ENCODE data around the gene PXK.
"Not testable (repeated sequence)": the region's sequence is repeated elsewhere in the genome, so short reads cannot be mapped to it uniquely, and the experiment has no call there.

The PXK gene

DNA sequence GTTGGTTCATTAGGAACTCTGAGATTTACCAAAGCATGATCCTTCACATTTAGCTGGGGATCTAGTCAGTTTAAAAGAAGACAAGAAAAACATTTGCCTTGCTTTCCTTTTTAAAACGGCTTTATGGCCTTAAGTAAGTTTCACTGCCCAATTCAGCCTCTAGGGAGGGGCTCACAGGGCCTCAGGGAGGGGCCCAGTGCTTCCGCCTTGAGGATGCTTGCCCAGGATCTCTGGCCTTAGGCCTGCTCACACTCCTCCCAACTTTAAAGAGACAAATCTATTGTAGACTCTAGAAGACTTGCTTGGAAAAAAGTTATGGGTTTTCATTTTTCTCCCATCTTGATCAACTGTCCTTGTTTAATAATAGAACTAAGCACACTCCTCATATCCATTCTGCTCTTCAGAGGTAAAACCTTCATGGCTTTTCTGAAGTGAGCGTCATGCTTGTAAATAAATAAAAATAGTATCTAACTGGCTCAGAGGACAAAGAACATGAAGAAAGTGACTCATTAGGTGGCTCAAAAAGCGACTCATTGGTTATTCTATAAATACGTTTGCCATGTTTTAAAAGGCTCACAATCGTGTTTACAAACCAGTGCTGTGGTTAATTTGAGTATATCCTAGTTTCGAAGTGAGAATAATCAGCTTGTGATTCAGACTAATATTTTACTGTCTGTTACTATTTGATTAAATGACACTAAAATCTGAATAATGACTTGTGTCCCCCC lies 87.3 kb downstream of the PXK start:
- no peak for DNase-seq (ENCODE audit: low spot score)

DNA sequence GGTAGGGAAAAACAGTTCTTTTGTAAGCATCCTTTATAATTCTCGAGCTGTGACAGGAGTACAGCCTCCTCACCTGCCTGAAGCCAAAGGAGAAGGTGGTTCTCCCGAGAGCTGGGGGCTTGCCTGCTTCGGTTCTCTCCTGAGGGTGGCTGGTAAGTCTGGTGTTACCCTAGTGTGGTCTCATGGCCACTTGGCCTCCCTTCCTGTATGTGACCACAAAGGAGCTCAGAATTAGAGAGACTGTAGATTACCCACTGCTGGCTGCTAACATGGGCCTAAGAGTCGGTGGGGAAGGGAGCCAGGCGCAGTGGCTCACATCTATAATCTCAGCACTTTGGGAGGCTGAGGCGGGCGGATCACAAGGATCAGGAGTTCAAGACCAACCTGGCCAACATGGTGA lies 88.3 kb downstream of the PXK start:
- DNase-seq (ENCODE audit: low spot score) = no peak

DNA sequence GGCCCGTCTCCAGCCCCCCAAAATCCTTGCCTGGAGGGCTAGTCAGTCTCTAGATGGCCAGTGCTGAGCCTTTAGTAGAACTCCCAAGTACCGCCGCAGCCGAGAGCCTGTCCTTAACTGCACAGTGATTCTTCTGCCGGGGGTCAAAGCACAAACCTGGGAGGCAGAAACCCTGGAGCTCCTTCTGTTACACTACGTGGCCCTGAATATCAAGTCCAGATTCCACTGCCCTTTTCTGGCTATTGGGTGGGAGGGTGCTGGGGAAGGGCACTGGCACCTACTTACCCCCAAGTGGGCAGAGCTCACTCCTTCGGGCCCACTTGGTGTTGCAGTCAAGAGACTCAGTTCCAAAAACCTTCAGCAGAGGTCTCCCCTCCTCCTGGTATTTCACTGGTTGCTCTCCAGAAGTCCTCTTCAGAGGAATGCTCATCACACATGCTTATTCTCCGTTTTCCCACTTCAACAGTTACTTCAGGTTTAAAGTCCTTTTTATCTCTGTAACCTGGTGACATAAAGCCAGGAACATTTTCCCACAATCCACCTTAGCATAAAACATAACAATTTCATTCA lies 90.1 kb downstream of the PXK start:
- no peak for DNase-seq (ENCODE audit: low spot score)

DNA sequence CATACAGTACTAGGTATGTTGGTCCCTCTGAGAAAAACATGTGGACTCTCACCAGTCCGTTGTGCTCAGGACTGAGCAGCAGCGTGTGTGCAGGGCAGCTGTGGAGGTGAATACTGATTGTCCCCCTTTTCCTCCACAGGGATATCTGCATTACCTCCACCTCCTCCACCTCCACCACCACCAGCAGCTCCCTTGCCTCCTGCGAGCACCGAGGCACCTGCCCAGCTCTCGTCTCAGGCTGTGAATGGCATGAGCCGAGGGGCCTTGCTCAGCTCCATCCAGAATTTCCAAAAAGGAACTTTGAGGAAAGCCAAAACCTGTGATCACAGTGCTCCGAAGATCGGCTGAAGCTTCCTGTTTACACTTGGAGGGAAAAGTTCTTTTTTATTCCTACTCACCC lies 91.9 kb downstream of the PXK start:
- DNase-seq (ENCODE audit: low spot score) = no peak

DNA sequence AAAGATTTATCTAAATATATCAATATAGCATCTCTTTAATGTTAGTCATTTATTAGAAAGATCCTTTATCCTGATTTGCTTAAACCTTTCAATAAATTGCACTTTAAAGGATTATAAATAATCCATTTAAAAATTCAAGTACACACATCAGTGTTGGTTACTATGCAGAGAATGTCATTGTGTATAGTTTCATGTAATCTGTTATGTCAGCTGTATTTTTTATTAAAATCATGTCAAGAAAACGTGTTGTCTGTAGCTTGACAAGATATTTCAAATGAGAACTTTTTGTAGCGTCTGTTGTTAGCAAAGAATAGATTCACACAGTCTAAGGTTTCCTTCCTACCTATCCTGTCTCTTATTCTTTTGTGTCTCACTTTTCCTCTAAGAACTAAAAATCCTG lies 93.1 kb downstream of the PXK start:
- no peak for DNase-seq (ENCODE audit: low spot score)

DNA sequence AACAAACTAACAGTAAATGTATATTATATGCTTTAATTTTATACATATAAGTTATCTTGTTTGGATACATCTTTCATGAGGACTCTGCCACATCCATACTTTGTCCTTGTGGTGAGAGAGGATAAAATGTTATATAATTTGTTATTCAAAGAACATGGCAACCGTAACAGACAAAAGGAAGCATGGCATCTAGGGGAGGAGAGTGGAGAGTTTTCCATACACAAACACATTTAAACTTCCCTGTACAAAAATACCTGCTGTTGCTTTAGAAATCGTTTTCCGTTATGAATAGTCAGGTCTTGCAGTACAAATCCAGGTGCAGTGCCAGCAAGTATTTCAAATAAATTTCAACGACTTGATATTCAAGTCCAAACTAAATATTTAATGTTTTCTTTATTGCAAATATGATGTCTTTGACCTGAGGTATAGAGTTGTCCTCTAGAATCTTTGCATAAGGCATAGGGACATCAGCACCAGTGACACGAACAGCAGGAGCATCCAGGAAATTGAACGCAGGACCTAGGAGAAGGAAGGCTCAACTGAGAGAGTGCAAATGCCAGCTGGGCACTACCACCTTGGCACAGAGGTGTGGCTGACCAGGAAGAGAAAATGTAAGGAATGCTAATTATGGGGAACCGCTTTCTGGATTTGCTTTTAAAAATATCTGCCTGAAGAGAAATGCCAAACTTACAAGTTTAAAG lies 95.1 kb downstream of the PXK start:
- no peak for DNase-seq (ENCODE audit: low spot score)

DNA sequence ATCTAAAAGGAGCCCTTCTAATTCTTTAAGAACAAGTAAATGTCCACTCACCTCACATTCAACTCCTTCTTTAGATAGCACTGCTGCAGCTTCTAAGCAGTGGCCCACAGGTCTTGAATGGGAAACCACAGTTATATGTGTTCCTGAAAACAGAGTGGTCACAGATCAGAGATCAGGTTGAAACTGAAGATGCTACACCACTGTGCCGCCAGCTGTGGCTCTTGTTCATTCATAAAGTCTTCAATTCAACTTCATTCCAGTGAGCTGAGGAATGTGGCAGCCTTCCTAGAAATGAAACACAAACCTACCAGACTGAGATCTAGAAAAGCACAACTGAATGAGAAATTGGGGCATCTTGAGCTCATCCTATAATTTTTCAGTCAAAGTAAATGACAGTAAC lies 97.0 kb downstream of the PXK start:
- DNase-seq (ENCODE audit: low spot score) = no peak

DNA sequence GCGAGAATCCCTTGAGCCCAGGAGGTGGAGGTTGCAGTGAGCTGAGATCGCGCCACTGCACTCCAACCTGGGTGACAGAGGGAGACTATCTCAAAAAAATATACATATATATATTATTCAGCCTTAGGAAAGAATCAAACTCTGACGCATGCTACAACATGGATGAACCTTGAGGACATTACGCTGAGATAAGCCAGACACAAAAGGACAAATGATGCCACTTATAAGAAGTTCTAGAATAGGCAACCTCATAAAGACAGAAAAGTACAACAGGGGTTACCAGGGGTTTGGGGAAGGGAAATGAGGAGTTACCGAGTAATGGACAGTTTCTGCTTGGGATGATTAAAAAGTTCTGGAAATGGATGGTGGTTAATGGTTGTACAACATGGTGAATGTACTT lies 100.2 kb downstream of the PXK start:
- DNase-seq (ENCODE audit: low spot score) = no peak

DNA sequence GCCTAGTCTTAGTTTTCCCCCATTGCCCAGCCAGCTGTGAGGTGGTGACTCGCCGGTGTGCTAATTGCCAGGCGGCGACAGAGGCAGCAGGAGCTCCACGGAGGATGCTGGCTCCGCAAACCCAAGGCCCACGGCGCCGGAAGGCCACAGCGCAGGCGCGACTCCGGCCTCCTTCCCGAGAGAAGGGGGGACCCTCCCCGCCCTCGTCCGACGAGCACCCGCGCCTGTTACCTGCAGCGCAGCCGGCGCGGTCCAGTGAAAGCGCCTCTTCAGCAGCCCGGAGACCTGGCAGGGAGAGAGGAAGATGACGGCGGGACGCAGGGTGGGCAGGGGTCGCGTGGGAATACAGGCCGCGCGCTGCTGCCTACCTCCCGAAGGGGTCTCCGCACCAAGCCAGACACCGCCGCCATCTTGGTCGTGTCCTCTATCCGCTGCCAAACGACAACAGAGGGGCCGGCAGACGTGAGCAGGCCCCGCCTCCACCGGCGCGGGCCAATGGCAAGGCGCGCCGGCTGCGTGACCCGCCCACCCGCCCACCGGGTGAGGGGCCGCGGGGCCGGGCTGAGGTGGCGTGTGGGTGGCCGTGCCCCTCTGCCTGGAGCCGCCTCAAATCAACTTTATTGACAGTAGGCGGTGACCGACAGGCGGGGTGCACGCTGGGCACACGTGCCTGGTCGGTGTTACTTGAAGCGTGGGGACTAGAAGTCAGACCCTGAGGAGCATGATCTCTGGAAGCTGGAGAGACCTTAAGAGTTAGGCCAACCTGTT lies 100.9 kb downstream of the PXK start, which contains the start of gene PDHB:
TSS of gene PDHB (minus strand) at position 433 of the 768 bp plus-strand sequence. CDS start at position 410, 23 bp downstream.
- DNase-seq (ENCODE audit: low spot score) = peak; percentile 91

DNA sequence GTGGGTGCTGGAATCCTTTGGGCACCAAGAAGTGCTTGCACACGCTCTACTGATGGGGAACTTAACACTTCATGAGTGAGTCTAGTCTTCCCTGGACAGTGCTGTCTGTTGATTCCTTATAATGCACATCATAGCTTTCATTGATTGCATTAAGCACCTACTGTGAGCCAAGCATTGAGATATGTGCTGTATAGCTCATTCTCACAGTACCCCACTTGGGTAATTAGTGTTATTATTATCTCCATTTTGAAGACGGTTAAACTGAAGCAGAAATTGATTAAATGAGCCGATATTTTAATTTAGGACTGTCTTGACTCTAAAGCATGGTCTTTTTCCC lies 101.4 kb downstream of the PXK start:
- DNase-seq (ENCODE audit: low spot score) = no peak

DNA sequence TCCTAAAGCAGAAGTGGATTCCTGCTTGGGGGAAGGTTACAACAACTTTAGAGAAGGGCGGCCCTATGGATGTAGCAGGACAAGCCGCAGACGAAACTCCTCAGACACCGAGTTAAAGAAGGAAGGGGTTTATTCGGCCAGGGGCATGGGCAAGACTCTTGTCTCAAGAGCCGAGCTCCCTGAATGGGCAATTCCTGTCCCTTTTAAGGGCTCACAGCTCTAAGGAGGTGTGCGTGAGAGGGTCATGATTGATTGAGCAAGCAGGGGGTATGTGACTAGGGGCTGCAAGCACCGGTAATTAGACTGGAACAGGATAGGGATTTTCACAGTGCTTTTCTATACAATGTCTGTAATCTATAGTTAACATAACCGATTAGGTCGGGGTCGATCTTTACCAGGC lies 101.8 kb downstream of the PXK start:
- DNase-seq (ENCODE audit: low spot score) = no peak

DNA sequence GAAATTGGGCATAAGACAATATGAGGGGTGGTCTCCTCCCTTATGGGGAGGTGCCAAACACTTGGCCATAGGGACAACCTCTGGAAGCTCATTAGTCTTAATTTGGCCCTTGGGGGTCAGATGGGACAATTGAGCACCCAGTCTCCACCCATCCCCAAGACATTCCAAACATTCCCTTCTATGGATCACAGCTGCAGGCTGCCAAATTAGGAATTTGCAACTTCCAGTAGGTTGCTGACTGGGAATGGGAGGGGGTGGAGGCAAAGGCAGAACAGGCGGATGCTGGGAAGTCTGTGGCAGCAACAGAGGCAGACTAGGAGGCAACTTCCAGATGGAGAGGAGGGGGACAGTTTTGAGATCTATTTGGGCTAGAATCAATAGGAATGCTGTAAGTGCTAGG lies 102.3 kb downstream of the PXK start:
- no peak for DNase-seq (ENCODE audit: low spot score)

DNA sequence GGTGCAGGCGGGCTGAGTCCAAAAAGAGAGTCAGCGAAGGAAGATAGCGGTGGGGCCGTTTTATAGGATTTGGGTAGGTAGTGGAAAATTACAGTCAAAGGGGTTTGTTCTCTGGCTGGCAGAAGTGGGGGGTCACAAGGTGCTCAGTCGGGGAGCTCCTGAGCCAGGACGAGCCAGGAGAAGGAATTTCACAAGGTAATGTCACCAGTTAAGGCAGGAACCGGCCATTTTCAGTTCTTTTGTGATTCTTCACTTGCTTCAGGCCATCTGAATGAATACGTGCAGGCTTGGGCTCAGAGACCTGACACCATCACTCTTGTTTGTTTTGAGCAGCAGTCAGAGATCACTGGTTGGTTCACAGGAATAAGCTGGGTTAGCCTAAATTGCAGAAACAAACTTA lies 104.6 kb downstream of the PXK start:
- not testable (repeated sequence) for DNase-seq (ENCODE audit: low spot score)

DNA sequence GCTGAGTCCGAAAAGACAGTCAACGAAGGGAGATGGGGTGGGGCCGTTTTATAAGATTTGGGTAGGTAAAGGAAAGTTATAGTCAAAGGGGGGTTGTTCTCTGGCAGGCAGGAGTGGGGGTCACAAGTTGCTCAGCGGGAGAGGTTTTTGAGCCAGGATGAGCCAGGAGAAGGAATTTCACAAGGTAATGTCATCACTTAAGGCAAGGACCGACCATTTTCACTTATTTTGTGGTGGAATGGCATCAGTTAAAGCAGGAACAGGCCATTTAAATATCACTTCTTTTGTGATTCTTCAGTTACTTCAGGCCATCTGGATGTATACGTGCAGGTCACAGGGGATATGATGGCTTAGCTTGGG lies 108.3 kb downstream of the PXK start:
- DNase-seq (ENCODE audit: low spot score) = not testable (repeated sequence)

DNA sequence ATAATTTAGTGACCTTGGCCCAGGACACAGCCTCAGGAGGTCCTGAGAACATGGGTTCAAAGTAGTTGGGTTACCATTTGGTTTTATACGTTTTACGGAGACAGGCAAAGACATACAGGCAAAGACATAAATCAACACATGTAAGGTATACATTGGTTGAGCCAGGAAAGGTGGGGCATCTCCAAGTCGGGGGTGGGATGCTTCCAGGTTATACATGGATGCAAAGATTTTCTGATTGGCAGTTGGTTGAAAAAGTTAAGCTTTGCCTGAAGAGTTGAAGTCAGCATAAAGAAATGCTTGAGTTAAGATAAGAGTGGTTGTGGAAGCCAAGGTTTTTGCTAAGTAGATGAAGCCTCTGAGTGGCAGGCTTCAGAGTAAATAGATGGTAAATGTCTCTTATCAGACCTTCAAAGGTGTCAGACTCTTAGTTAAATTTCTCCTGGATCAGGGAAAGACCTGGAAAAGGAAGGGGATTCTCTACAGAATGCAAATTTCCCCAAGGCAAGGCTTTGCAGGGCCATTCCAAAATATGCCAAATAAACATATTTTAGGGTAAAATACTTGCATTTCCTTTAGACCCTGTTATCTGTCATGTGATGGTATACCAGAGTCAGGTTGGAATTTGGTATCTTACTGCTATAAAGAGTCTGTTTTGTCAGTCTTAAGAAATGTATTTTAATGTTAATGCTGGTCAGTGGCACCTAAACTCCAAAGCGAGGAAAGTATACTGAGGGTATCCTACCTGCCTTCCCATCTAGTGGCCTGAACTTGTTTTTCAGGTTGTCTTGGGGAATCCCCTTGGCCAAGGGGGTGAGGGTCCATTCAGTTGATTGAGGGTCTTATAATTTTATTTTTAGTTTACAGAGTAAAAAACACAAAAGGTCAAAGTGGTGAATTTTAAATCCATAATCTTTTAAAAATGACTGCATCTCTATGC lies 109.1 kb downstream of the PXK start:
- DNase-seq (ENCODE audit: low spot score) = no peak

DNA sequence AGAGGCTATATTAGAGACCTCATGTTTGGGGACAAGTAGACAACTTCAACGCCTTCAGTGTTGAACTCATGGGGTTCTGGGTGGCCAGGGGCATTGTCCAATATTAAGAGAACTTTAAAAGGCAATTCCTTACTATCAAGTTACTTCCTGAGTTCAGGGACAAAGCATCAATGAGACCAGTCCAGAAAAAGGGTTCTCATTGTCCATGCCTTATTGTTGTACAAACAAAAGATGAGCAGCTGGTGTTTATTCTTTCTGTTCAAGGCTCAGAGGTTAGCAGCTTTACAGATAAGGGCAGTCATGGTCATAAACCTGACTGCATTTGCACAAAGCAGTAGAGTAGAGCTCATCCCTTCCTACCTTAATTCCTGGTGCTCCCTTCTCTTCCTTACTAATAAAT lies 119.5 kb downstream of the PXK start:
- DNase-seq (ENCODE audit: low spot score) = no peak

DNA sequence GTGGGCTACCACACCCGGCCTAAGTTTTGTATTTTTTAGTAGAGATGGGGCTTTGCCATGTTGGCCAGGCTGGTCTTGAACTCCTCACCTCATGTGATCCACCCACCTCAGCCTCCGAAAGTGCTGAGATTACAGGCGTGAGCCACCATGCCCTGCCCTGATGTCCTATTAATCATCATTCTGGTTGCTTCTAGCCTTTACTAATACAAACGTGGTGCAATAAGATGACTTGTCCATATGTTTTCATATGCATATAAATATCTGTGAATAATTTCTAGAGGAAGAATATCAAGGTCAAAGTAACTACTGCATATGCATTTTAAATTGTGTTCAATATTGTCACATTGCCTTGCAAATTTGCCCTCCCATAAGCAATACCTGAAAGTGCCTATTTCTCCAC lies 126.5 kb downstream of the PXK start:
- DNase-seq (ENCODE audit: low spot score) = no peak

DNA sequence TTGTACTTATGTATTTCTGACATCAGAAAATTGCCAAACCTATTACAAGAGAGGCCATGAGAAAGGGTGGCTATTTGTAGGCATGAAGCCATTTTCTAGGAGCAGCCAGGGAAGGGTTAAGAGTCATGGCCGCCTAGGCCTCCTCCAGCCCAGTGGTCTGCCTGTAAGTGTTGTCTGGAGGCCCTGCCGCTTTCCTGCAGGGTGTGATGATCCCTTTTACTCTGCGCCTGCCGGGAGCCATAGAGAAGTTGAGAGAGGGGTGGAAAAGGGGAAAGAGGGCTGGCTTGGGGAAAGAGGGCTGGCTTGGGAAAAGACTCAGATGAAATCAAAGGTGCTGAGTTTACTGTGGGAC lies 130.1 kb downstream of the PXK start:
- no peak for DNase-seq (ENCODE audit: low spot score)

DNA sequence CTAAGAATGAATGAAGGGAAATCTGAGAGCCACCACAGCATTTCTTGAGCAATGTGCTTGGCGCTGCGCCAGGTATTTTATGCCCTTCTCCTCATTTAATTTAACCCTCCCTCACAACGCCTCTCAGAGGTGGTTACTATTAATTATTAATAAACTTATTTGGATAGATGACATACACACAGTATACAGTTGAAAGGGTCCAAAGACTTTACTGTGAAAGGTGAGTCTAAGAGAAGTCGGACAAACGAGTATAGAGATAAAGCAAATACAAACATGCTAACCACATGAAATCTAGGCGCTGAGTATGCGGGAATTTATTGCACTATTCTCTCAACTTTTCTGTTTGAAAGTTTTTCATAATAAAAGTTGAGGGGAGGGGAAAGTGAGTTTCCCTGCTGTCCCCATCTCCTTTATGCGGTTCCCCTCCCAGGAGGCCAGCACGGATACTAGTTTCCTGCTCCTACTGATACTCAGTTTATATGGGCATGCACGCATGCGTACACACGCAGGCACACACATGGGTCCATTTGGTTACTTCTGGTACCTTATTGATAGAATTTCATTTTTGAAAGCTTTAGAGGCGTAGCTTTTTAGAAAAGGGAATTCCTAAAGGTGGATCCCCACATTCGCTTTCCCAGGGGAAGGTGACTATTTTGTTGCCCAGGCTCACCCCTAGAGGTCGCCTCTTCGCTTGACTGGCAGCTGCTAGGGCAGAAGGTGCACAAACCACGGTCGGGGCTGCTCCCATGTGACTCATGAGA lies 130.7 kb downstream of the PXK start:
- DNase-seq (ENCODE audit: low spot score) = peak; percentile 82

DNA sequence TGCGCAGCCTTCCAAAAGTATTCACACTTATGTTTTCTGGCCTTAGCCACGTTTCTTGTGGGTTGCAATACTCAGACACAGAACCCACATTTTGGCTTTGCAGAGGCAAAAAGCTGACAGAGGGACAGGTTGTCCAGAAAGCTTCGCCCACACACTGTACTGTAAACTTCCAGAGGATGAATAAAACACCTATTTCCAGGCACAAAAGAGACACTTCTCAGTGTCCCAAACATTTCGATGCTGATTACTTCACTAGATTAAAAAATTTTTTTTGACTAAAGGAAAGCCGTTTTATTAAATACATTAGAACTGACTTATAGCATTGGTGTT lies 131.2 kb downstream of the PXK start:
- no peak for DNase-seq (ENCODE audit: low spot score)

DNA sequence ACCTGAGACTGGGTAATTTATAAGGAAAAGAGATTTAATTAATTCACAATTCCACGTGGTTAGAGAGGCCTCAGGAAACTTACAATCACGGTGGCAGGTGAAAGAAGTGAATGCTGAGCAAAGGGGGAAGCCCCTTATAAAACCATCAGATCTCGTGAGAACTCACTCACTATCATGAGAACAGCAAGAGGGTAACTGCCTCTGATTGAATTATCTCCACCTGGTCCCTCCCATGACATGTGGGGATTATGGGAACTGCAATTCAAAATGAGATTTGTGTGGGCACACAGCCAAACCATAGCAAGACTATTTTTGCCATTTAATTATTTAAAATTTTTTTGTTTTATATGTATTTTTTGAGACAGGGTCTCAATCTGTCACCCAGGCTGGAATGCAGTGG lies 132.2 kb downstream of the PXK start:
- no peak for DNase-seq (ENCODE audit: low spot score)
